Adrenal gland (tissue), 19 donors: ENCODE data around the gene COPZ1. TPM values are rescaled to one million over a fixed set of nuclear protein-coding genes. Genes with fewer than 3 reads are reported as not detected.

ENCODE experiments used
- DNase-seq, 7 donors: peaks; one replicate each; pipeline ENCODE4 v3.0.0-alpha.2; 2019 to 2020
- H3K27ac ChIP-seq, 5 donors: fragments of 200-600 bp; sonication (generic) in 4 of 5; 1 replicate in 3 of 5; 2 replicates in 2 of 5; pipeline versions ENCODE4 v1.5.1 to v1.8.0; 2016 to 2020; ENCODE audit warnings: mild to moderate bottlenecking in 1 of 5
- H3K27me3 ChIP-seq: fragments of 200-600 bp; 2 replicates; pipeline ENCODE4 v1.8.0; 2021
- H3K36me3 ChIP-seq, 2 donors: fragments of 200-600 bp; replicated peaks in 1 of 2; 1 replicate in 1 of 2; 2 replicates in 1 of 2; pipeline versions ENCODE4 v1.5.1 to v1.8.0; 2018 to 2022
- H3K4me1 ChIP-seq, 2 donors: fragments of 200-600 bp; replicated peaks in 1 of 2; 1 replicate in 1 of 2; 2 replicates in 1 of 2; pipeline versions ENCODE4 v1.5.1 to v1.8.0; 2018 to 2021
- H3K4me3 ChIP-seq, 4 donors: fragments of 200-600 bp; sonication (generic) in 3 of 4; one replicate each; pipeline ENCODE4 v1.5.1; 2016 to 2018
- H3K9me3 ChIP-seq, 3 donors: fragments of 200-600 bp; sonication (generic) in 1 of 3; replicated peaks in 1 of 3; 1 replicate in 2 of 3; 2 replicates in 1 of 3; pipeline versions ENCODE4 v1.5.1 to v1.8.0; 2016 to 2021
- CTCF ChIP-seq, 6 experiments: fragments of 450-650 bp in 4 of 6; fragments of 200-600 bp in 2 of 6; sonication (generic) in 1 of 6; IDR thresholded peaks; 1 replicate in 5 of 6; 2 replicates in 1 of 6; pipeline versions ENCODE4 v1.5.1 to v1.8.0; 2016 to 2021; ENCODE audit warnings: antibody characterized with exemption in 6 of 6, mild to moderate bottlenecking in 2 of 6, moderate library complexity in 1 of 6
- POLR2A ChIP-seq, 2 donors: fragments of 450-650 bp; IDR thresholded peaks; one replicate each; pipeline ENCODE4 v1.6.1; 2017; ENCODE audit warnings: antibody characterized with exemption in 2 of 2, mild to moderate bottlenecking in 2 of 2, moderate library complexity in 1 of 2
- WGBS, 4 donors: extraction: QIAGEN DNeasy Blood & Tissue Kit in 2 of 4; methylation state at CpG; one replicate each; pipeline versions ENCODE4 v1.1.5 to v1.1.7; 2013 to 2017; 5-methylcytosine and 5-hydroxymethylcytosine counted together
- intact Hi-C, 2 donors: fragments of 100-400 bp; cut with DNase I; formaldehyde crosslinking; loops; one replicate each; pipeline versions ENCODE4 v1.14.1 to v1.15.0; 2022 to 2023
- long read RNA-seq, 10 donors: library from polyadenylated mRNA in 3 of 10; unstranded in 2 of 10; stranded (forward) in 1 of 10; transcript quantifications; one replicate each; pipeline ENCODE4 v2.0.0 and lab custom pipeline, GENCODE V29; 2021 to 2026
- polyA plus RNA-seq, 3 donors: library from polyadenylated mRNA; stranded (reverse); fragments of 200-250 nt in 2 of 3; fragments of 350-450 nt in 1 of 3; fragmentation: Illumina TruSeq in 1 of 3; extraction: RNeasy Lipid Tissue Mini Kit (QIAGEN cat#74804) in 1 of 3; gene quantifications; one replicate each; pipeline ENCODE4 v1.2.3, GENCODE V29; 2013 to 2014
- total RNA-seq, 9 donors: library from RNA; depleted of rRNA in 4 of 9; stranded (reverse); fragments of >200 nt in 4 of 9; fragments of 120-200 nt in 1 of 9; fragmentation: NEBNext Ultra II Directional in 1 of 9; extraction: Animal tissue kit (Norgen Biotek cat#: 25700) in 1 of 9; gene quantifications; one replicate each; pipeline versions ENCODE4 v1.1.0 to v1.2.4, GENCODE V29; 2013 to 2023
- donor health status: healthy with polysubstance abuse.
- donor health status: Bipolar disorder and iron deficiency.
- donor health status: DM: yes; HTN: yes; CAD: no.
- donor health status: DM: no; HTN: no; CAD: no.
- donor health status: DM: no; HTN: no; CAD: no.
- donor health status: DM: yes; HTN: yes; CAD: no.

COPZ1 gene
- 100 to 1,000 TPM in 8 of 9 donors, 10 to 100 TPM in 1; 95.2 to 183 (median 152) TPM for total RNA-seq
- 100 to 1,000 TPM in 1 of 3 donors, 10 to 100 TPM in 2; 54.7 to 252 (median 80.9) TPM for polyA plus RNA-seq
- long read RNA-seq, donor 1, transcript COPZ1-201 (9 exons, 1,897 nt): major isoform, 73 of 96 reads
- long read RNA-seq, donor 1, partial matches to known transcripts: 16 of 96 reads
- long read RNA-seq, donor 1, other reads (novel, unspliced or antisense): 0 of 96 reads
- long read RNA-seq, donor 2, transcript COPZ1-201 (9 exons, 1,897 nt): major isoform, 51 of 68 reads
- long read RNA-seq, donor 2, partial matches to known transcripts: 6 of 68 reads
- long read RNA-seq, donor 2, other reads (novel, unspliced or antisense): 0 of 68 reads
- long read RNA-seq, donor 3, transcript COPZ1-201 (9 exons, 1,897 nt): major isoform, 83 of 99 reads
- long read RNA-seq, donor 3, partial matches to known transcripts: 6 of 99 reads
- long read RNA-seq, donor 3, other reads (novel, unspliced or antisense): 0 of 99 reads
- long read RNA-seq, donor 4, transcript COPZ1-201 (9 exons, 1,897 nt): major isoform, 60 of 66 reads
- long read RNA-seq, donor 4, partial matches to known transcripts: 3 of 66 reads
- long read RNA-seq, donor 4, other reads (novel, unspliced or antisense): 1 of 66 reads
- long read RNA-seq, donor 5, transcript COPZ1-201 (9 exons, 1,897 nt): major isoform, 153 of 168 reads
- long read RNA-seq, donor 5, partial matches to known transcripts: 7 of 168 reads
- long read RNA-seq, donor 5, other reads (novel, unspliced or antisense): 3 of 168 reads
- long read RNA-seq, donor 6, transcript COPZ1-201 (9 exons, 1,897 nt): major isoform, 43 of 50 reads
- long read RNA-seq, donor 6, partial matches to known transcripts: 4 of 50 reads
- long read RNA-seq, donor 6, other reads (novel, unspliced or antisense): 0 of 50 reads
- long read RNA-seq, donor 7, transcript COPZ1-201 (9 exons, 1,897 nt): major isoform, 36 of 44 reads
- long read RNA-seq, donor 7, partial matches to known transcripts: 0 of 44 reads
- long read RNA-seq, donor 7, other reads (novel, unspliced or antisense): 0 of 44 reads
- long read RNA-seq, donor 8, transcript COPZ1-201 (9 exons, 1,897 nt): major isoform, 81 of 108 reads
- long read RNA-seq, donor 8, partial matches to known transcripts: 22 of 108 reads
- long read RNA-seq, donor 8, other reads (novel, unspliced or antisense): 0 of 108 reads
- long read RNA-seq, donor 9, transcript COPZ1-201 (9 exons, 1,897 nt): major isoform, 67 of 84 reads
- long read RNA-seq, donor 9, partial matches to known transcripts: 6 of 84 reads
- long read RNA-seq, donor 9, other reads (novel, unspliced or antisense): 0 of 84 reads
- long read RNA-seq, donor 10, transcript COPZ1-201 (9 exons, 1,897 nt): major isoform, 26 of 30 reads
- long read RNA-seq, donor 10, partial matches to known transcripts: 0 of 30 reads
- long read RNA-seq, donor 10, other reads (novel, unspliced or antisense): 0 of 30 reads

GRCh38 chr12:54324617-54325441, at the start of gene COPZ1:
Gene COPZ1 (plus strand): TSS chr12:54325131. CDS start chr12:54325164, 33 bp downstream.
- Histone ChIP-seq H3K36me3 (no peaks in the 10 kb centered on the region), H3K4me1 (peaks cover 0 to 41% of the 10 kb centered on the region in 2 donors), H3K27me3 (no peaks in the 10 kb centered on the region), H3K9me3 (no peaks in the 10 kb centered on the region), H3K27ac (peak within 1 kb of the TSS; percentile 45 to 91 (median 79)), H3K4me3 (peak within 1 kb of the TSS; percentile 12 to 70 (median 64))
- TF ChIP-seq CTCF (IDR thresholded peaks at IDR 0.05) (peak; percentile 55 to 74 (median 68)), POLR2A (IDR thresholded peaks at IDR 0.05) (peak; percentile 67 to 83)
- peak; percentile 94 to 99 (median 98) for DNase-seq
- 1 to 2% (median 2%) methylated on average over 31 to 34 of the region's 34 CpGs for WGBS, 4 donors
- intact Hi-C loops: no loop called here

DNA sequence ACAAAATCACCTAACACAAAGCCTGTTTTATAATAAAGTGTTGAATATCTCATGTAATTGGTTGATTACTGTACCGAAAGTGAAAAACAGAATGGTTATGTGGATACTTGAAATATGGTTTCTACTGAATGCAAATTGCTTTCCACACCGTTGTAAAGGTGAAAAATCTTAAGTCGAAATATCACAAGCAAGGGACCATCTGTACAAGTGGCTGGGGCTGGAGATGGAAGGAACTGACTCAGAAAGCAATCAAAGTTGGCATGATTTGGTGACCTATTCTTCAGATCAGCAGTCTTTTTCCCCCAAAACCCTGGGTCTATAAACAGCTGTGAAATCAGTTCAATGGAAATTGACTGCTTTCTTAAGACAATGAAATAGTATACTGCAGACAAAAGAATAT, 48.6 kb upstream of the COPZ1 start:
- Histone ChIP-seq H3K36me3 (peaks cover 0 to under 1% of the 10 kb centered on the region in 2 donors), H3K4me1 (peaks cover 27 to 32% of the 10 kb centered on the region in 2 donors), H3K9me3 (no peaks in the 10 kb centered on the region), H3K4me3 (no peak overlapping the region), H3K27ac (no peak overlapping the region), H3K27me3 (no peaks in the 10 kb centered on the region)
- TF ChIP-seq CTCF (IDR thresholded peaks at IDR 0.05) (no peak), POLR2A (IDR thresholded peaks at IDR 0.05) (no peak)
- WGBS, 4 donors: 85 to 92% (median 91%) methylated on average over 3 of the region's 3 CpGs
- DNase-seq: no peak
- intact Hi-C loops: no loop called here

DNA sequence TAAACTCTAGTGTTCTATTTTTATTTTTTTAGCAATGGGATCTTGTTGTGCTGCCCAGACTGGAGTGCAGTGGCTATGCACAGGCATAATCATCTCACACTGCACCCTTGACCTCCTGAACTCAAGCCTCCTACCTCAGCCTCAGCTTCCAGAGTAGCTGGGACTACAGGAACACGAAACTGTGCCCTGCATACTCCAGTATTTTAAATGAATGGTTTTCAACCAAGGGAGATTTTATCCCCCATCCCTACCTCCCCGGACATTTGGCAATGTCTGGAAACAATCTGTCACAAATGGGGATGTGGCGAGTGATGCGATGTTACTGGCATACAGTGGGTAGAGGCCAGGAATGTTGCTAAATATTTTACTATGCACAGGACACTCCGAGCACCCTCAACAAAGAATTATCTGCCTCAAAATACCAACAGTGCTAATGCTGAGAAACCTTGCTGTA, 47.1 kb upstream of the COPZ1 start:
- Histone ChIP-seq H3K9me3 (no peaks in the 10 kb centered on the region), H3K4me1 (peaks cover 31 to 32% of the 10 kb centered on the region in 2 donors), H3K36me3 (peaks cover 0 to 15% of the 10 kb centered on the region in 2 donors), H3K4me3 (peak overlapping the region in 1 of 4 donors; percentile 69), H3K27me3 (no peaks in the 10 kb centered on the region), H3K27ac (peak overlapping the region in 2 of 5 donors; percentile 92 to 99)
- no peak for TF ChIP-seq CTCF (IDR thresholded peaks at IDR 0.05)
- TF ChIP-seq POLR2A (IDR thresholded peaks at IDR 0.05): no peak
- 24 to 34% (median 30%) methylated on average over 5 of the region's 5 CpGs for WGBS, 4 donors
- intact Hi-C loops: no loop called here
- peak in 2 of 7 donors; percentile 53 to 56 for DNase-seq
